MM.1S (cell line): ENCODE measurements around the gene ZNHIT1.

ENCODE experiments used
- DNase-seq: peaks from one replicate; pipeline ENCODE4 v3.0.0-alpha.2; 2015
- H2AFZ ChIP-seq: fragments of 300-600 bp; sonication (generic); 2 replicates; pipeline ENCODE4 v1.6.0; 2016; ENCODE audit warnings: antibody characterized with exemption, low read length
- H3F3A ChIP-seq: fragments of 300-600 bp; sonication (generic); 2 replicates; pipeline ENCODE4 v1.6.1; 2016; ENCODE audit warnings: mild to moderate bottlenecking, antibody characterized with exemption, low read length, moderate library complexity, mixed read lengths; ENCODE audit not compliant: insufficient read depth
- H3K27ac ChIP-seq: fragments of 300-600 bp; sonication (generic); 2 replicates; pipeline ENCODE4 v1.5.1; 2016; ENCODE audit warnings: mild to moderate bottlenecking, low read length
- H3K27me3 ChIP-seq: fragments of 300-600 bp; sonication (generic); replicated peaks from 2 replicates; pipeline ENCODE4 v1.6.0; 2016; ENCODE audit warnings: low read length; ENCODE audit not compliant: insufficient read depth
- H3K36me3 ChIP-seq: fragments of 300-600 bp; sonication (generic); replicated peaks from 2 replicates; pipeline ENCODE4 v1.6.1; 2016; ENCODE audit warnings: mild to moderate bottlenecking, low read length, mixed read lengths; ENCODE audit not compliant: insufficient read depth
- H3K4me1 ChIP-seq: fragments of 300-600 bp; sonication (generic); 2 replicates; pipeline ENCODE4 v1.6.1; 2016; ENCODE audit warnings: low read length, mixed read lengths
- H3K4me2 ChIP-seq: fragments of 300-600 bp; sonication (generic); 2 replicates; pipeline ENCODE4 v1.6.0; 2016; ENCODE audit warnings: low read depth, low read length
- H3K4me3 ChIP-seq: fragments of 300-600 bp; sonication (generic); 2 replicates; pipeline ENCODE4 v1.5.1; 2016; ENCODE audit warnings: low read length, mixed read lengths
- H3K79me2 ChIP-seq: fragments of 300-600 bp; sonication (generic); 2 replicates; pipeline ENCODE4 v1.6.1; 2016; ENCODE audit warnings: mixed run types, low read length, mixed read lengths
- H3K9ac ChIP-seq: fragments of 300-600 bp; sonication (generic); 2 replicates; pipeline ENCODE4 v1.6.1; 2016; ENCODE audit warnings: low read length, mixed read lengths
- H3K9me2 ChIP-seq: fragments of 300-600 bp; sonication (generic); replicated peaks from 2 replicates; pipeline ENCODE4 v1.6.1; 2016; ENCODE audit warnings: mild to moderate bottlenecking, low read length, mixed read lengths; ENCODE audit not compliant: insufficient read depth
- H3K9me3 ChIP-seq: fragments of 300-600 bp; sonication (generic); replicated peaks from 2 replicates; pipeline ENCODE4 v1.6.1; 2016; ENCODE audit warnings: mild to moderate bottlenecking, low read length, mixed read lengths; ENCODE audit not compliant: insufficient read depth
- H4K20me1 ChIP-seq: fragments of 300-600 bp; sonication (generic); 2 replicates; pipeline ENCODE4 v1.6.1; 2016; ENCODE audit warnings: mild to moderate bottlenecking, low read length, moderate library complexity, mixed read lengths; ENCODE audit not compliant: insufficient read depth
- CTCF ChIP-seq: fragments of 300-600 bp; sonication (generic); IDR thresholded peaks from 2 replicates; pipeline ENCODE4 v1.5.1; 2016; ENCODE audit warnings: antibody characterized with exemption, low read length, mixed read lengths
- EZH2 ChIP-seq: fragments of 300-600 bp; sonication (generic); optimal IDR thresholded peaks from 2 replicates; pipeline ENCODE3; 2017; ENCODE audit warnings: low read depth, mild to moderate bottlenecking, antibody characterized with exemption, low read length, mixed read lengths
- EZH2phosphoT487 ChIP-seq: fragments of 300-600 bp; sonication (generic); IDR thresholded peaks from 2 replicates; pipeline ENCODE4 v1.6.1; 2018; ENCODE audit warnings: antibody characterized with exemption, low read length

The ZNHIT1 gene

GRCh38 chr7:101205901-101206664 is 11.9 kb upstream of the ZNHIT1 start:
- no peak overlapping the region for H2AFZ ChIP-seq
- no peaks in the 10 kb centered on the region for H3K4me1 ChIP-seq
- no peak overlapping the region for H3K9ac ChIP-seq
- H3K27me3 ChIP-seq, result peaks cover 25% of the 10 kb centered on the region
- no peak for TF ChIP-seq EZH2phosphoT487
- TF ChIP-seq EZH2, result no peak
- TF ChIP-seq CTCF, result no peak
- no peaks in the 10 kb centered on the region for H4K20me1 ChIP-seq
- H3K36me3 ChIP-seq, result no peaks in the 10 kb centered on the region
- no peak overlapping the region for H3K27ac ChIP-seq
- no peak overlapping the region for H3K4me2 ChIP-seq
- H3K9me3 ChIP-seq, result no peaks in the 10 kb centered on the region
- H3F3A ChIP-seq, result no peaks in the 10 kb centered on the region
- no peaks in the 10 kb centered on the region for H3K79me2 ChIP-seq
- H3K4me3 ChIP-seq, result no peak overlapping the region
- H3K9me2 ChIP-seq, result no peaks in the 10 kb centered on the region
- no peak for DNase-seq

DNA sequence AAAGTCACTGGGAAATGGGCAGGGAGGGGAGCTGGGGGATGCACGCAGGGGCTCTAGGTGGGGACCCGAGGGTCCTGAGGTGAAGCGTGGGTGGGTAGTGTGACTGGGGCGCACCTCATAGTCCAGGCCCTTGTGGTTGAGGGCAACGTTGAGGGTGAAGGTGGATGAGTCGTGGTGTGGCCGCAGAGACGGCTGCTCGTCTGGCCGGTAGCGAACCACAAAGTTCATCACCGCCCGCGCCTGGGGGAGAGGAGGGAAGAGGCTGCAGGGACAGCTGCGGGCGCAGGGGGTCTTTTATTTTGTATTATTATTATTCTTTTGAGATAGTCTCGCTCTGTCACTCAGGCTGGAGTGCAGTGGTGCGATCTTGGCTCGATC is 11.3 kb upstream of the ZNHIT1 start:
- H3K9me2 ChIP-seq, result no peaks in the 10 kb centered on the region
- no peak for TF ChIP-seq CTCF
- TF ChIP-seq EZH2, result no peak
- no peak for TF ChIP-seq EZH2phosphoT487
- H3K4me2 ChIP-seq, result no peak overlapping the region
- H3K4me3 ChIP-seq, result no peak overlapping the region
- no peak overlapping the region for H2AFZ ChIP-seq
- no peaks in the 10 kb centered on the region for H3K79me2 ChIP-seq
- no peak overlapping the region for H3K9ac ChIP-seq
- H4K20me1 ChIP-seq, result no peaks in the 10 kb centered on the region
- H3K36me3 ChIP-seq, result no peaks in the 10 kb centered on the region
- no peak overlapping the region for H3K27ac ChIP-seq
- no peak for DNase-seq
- H3K9me3 ChIP-seq, result no peaks in the 10 kb centered on the region
- H3K27me3 ChIP-seq, result peaks cover 19% of the 10 kb centered on the region
- H3F3A ChIP-seq, result no peaks in the 10 kb centered on the region
- no peaks in the 10 kb centered on the region for H3K4me1 ChIP-seq

DNA sequence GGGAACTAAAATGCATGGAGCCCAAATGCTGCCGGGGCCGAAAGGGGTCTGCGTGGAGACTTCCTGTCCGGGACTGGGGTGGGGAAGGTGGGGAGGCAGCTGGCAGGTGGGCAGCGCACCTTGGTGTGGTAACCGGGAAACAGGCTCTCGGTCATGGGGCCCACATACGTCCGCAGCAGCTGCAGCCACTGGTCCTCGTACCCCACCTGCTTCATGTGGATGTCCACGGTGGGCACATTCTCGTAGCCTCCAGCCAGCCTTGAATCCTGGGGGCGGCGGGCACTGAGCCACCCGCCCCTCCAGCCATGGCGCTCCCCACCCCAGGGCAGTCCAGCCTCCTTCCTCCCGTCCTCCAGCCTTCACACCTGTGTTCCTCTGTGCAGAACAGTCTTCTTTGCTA is 10.5 kb upstream of the ZNHIT1 start:
- DNase-seq, result no peak
- no peaks in the 10 kb centered on the region for H3K9me2 ChIP-seq
- no peaks in the 10 kb centered on the region for H4K20me1 ChIP-seq
- no peaks in the 10 kb centered on the region for H3K9me3 ChIP-seq
- no peaks in the 10 kb centered on the region for H3K36me3 ChIP-seq
- no peaks in the 10 kb centered on the region for H3F3A ChIP-seq
- H3K27ac ChIP-seq, result no peak overlapping the region
- H3K4me2 ChIP-seq, result no peak overlapping the region
- H3K4me3 ChIP-seq, result no peak overlapping the region
- TF ChIP-seq EZH2phosphoT487, result no peak
- TF ChIP-seq CTCF, result no peak
- TF ChIP-seq EZH2, result no peak
- H3K4me1 ChIP-seq, result no peaks in the 10 kb centered on the region
- H3K9ac ChIP-seq, result no peak overlapping the region
- H2AFZ ChIP-seq, result no peak overlapping the region
- no peaks in the 10 kb centered on the region for H3K79me2 ChIP-seq
- H3K27me3 ChIP-seq, result peaks cover 11% of the 10 kb centered on the region
